Measurements from ENCODE around the gene FAM219A.
"Not testable (repeated sequence)": the region's sequence is repeated elsewhere in the genome, so short reads cannot be mapped to it uniquely, and the experiment has no call there.

FAM219A gene

DNA sequence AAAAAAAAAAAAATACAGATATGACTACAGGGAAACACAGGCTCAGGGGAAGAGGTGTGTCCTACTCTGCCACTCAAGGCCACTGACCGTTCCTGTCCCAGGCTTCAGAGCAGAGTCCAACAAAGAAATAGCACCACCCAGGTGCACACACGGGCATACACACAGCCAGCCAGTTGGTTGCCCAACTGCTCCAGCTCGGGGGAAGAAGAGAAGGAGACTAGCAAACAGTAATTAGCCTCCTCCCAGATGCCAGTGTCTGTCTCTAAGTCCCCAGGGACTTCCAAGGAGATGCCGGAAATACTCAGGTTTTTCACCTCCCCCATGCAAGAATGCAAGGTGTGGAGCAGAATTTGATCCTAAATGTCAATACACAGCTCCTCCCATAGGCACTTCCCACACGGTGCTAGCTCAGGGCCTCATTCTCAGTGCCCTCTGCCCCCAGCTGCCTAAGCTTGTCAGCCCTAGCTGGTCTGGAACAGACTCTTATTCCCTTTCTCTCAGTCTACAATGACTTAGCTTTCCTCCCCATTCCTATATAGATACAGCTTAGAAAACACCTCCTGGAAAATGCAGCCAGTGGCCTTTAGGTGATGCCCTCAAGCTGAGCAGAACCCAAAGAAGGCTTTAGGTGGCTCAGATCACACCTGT lies 83.3 kb downstream of the FAM219A start:
- no peak for DNase-seq

- no peak for DNase-seq
Observed at GRCh38 chr9:34374339-34374738, 84.0 kb downstream of the FAM219A start.

DNA sequence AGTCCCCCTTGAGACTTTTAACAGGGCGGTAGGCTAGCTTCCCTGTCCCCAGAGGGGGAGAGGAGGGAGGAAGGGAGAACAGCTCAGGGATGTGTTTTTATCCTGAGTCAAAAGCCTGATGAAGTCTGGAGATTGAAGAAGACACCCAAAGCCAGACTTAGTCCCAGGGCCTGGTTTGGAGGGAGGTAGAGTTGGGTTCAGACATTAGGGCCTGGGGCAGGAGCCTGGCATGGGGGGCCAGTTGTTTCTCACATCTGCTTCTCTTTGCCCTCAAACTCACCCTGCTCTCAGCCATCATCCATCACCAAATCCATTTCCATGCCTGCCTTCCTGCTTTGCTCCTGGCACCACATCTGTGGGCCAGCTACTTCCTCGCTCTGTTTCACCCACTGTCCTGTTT lies 84.6 kb downstream of the FAM219A start:
- DNase-seq = no peak

DNA sequence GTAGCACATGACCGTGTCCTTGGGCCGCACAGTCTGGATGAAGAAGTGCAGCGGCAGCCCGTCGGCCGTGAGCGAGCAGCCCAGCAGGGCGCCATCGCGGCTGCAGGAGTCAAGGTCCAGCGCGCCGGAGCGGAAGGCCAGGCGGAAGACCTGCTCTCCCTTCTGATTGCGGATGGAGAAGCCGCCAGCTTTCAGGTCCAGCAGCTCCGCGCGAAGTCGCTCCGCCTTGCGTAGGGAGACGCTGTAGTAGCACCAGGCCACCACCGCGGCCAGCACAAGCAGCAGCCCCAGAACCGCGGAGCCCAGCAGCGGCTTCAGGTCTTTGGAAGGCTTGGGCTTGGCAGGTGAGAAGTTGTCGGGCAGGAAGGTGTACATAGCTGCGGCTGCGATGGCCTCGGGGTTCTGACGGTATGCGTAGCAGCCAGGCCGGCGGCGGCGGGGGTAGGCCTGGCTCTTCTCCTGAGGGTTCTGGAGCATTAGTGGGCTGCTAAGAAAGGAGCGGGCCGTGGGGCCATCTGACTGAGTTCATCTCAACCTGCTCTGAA lies 85.8 kb downstream of the FAM219A start:
- no peak for DNase-seq

GRCh38 chr9:34371886-34372466 lies 86.4 kb downstream of the FAM219A start:
- no peak for DNase-seq

DNA sequence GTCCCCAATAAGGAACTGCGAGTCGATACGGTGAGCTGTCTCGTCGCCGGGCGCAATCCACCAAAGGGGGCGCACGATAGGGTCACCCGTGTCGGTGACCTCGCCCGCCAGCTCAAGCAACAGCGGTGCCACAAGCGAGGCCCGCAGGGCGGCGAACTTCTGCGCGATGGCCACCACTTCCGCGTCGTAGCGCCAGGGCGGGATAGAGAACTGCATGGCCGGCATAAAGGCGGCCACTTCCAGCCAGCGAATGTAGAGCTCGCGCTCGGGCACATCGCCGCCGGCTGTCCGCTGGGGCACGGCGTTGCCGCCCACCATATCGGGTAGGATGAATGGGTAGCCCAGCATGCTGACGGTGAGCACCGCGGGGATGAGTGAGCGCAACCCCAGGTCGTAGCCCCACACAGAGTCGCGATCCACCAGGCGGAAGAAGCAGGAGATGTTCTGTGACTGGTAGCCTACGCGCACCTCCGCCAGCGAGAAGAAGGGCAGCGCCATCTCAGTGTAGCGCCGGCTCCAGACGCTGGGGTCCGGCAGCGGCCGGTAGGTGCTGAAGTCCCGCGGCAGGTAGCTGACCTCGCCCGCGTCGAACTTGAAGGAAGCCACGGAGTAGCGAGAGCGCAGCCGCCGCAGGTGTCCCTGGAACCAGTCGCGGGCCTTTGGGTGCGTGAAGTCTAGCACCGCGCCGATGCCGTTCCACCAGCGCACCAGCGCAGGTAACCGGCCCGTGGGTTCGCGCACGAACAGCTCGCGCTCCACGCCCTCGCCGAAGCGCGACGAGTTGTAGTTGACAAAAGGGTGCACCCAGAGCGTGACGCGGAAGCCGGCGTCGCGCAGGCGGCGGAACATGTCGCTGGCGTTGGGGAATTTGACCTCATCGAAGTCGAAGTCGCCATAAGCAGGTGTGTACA lies 87.1 kb downstream of the FAM219A start:
- DNase-seq = no peak

DNA sequence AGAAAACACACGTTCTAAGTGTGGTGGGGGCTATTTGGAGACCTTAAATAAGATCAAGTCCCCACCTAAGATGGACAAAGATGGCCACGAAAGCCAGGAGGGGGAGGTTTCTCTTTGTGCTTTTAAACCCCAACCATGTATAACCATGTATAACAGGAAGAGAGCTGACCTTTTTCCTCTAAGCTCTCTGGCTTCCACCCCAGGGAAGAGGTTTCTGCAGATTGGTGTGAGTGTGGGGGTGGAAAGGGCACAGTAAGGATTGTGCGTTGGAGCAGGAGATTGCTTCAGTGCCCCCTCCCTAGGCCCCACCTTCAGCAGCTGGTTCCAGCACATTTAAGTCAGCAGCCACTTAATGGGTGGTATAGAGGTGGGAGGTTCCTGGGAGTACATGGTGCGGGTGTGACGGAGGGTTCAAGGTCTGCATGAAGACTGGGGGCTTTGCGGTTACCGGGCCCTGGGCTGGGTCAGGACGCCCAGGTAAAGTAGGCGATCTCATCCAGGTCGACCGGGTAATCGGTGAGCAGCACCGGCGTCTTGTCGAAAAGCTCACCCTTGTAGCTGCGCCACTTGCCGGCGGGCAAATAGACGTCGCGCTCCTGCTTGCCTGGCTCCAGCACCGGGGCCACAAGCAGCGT lies 87.9 kb downstream of the FAM219A start:
- no peak for DNase-seq

- DNase-seq = no peak
Observed at GRCh38 chr9:34369636-34370035, 88.7 kb downstream of the FAM219A start.

DNA sequence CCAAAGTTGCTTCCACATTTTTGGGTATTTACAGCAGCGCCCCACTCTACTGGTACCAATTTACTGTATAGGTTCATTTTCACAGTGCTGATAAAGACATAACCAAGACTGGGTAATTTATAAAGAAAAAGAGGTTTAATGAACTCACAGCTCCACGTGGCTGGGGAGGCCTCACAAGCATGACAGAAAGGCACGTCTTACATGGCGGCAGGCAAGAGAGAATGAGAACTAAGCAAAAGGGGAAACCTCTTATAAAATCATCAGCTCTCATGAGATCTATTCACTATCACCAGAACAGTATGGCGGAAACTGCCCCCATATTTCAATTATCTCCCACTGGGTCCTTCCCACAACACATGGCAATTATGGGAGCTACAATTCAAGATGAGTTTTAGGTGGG lies 89.6 kb downstream of the FAM219A start:
- DNase-seq = not testable (repeated sequence)

DNA sequence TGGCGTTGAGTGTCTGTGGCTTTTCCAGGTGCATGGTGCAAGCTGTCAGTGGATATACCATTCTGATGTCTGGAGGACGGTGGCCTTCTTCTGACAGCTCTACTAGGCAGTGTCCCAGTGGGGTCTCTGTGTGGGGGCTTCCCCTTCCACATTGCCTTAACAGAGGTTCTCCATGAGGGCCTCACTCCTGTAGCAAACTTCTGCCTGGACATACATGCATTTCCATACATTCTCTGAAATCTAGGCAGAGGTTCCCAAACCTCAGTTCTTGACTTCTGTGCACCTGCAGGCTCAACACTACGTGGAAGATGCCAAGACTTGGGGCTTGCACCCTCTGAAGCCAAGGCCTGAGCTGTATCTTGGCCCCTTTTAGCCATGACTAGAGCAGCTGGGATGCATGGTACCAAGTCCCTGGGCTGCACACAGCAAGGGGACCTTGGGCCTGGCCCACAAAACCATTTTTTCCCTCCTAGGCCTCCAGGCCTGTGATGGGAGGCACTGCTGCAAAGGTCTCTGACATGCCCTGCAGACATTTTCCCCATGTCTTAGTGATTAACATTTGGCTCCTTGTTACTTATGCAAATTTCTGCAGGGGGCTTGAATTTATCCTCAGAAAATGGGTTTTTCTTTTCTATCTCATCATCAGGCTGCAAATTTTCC lies 90.5 kb downstream of the FAM219A start:
- not testable (repeated sequence) for DNase-seq

DNA sequence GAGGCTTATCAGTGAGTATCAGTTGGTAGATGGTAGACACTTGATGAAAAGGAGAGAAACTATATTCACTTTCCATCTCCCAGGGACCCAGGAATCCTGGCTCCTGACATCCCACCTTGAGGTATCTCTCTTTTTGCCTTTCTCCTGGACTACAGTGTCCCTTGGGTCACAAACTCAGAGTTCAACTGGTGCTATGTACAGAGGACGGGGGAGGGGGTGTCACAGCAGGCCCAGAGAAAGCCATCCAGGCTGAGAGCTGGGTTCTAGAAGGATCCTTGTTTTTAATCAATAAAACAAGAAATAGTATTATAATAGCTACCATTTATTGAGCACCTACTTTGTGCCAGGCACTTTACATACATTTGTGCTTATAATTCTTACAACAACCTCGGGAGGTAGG lies 92.0 kb downstream of the FAM219A start:
- DNase-seq = no peak

- no peak for DNase-seq
Observed at GRCh38 chr9:34365282-34365681, 93.1 kb downstream of the FAM219A start.

- DNase-seq = no peak
Observed at GRCh38 chr9:34363619-34364351, 94.6 kb downstream of the FAM219A start.

GRCh38 chr9:34362614-34363214 lies 95.7 kb downstream of the FAM219A start:
- DNase-seq = no peak

GRCh38 chr9:34352957-34353356 lies 105.4 kb downstream of the FAM219A start:
- DNase-seq = not testable (repeated sequence)

GRCh38 chr9:34352122-34352652 lies 106.2 kb downstream of the FAM219A start:
- not testable (repeated sequence) for DNase-seq

DNA sequence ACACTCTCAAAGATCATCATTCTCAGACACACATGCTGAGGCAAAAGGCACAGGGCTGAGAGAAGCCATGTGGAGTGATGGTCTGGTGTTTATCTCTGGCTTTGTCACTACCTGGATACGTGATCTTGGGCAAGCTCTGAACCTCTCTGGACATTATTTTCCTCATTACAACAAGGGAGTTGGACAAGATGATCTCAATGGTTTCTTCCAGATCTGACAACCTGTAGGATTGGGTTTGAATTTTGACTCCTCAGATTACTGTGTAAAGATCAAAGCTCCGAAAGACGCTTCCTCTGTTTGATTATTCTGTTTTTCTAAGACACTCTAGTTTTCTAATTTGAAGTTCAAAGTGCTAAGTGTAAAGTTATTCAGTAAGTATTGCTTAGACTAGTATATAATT lies 109.0 kb downstream of the FAM219A start:
- no peak for DNase-seq

Measured in midbrain (tissue), 1 donor.